HCT116 (cell line): ENCODE data around the gene CTBP2. TPM values are rescaled to one million over a fixed set of nuclear protein-coding genes. Genes with fewer than 3 reads are reported as not detected.
"Not testable (repeated sequence)": the region's sequence is repeated elsewhere in the genome, so short reads cannot be mapped to it uniquely, and the experiment has no call there.

ENCODE experiments used
- ATAC-seq: fragments of 200-7000 bp; cut with Tn5 transposase; 2 replicates; pipeline ENCODE4 v1.9.1; 2020; ENCODE audit warnings: mild to moderate bottlenecking, moderate library complexity
- BruUV-seq: library from RNA; stranded (reverse); fragments of 400-500 nt; replicated peaks from 2 replicates; lab custom pipeline; 2021; lab: Mats Ljungman, UMichigan
- CTCF ChIA-PET: fragments of 300-600 bp; sonication (Branson Sonifier 250); formaldehyde crosslinking; loops from one replicate; lab custom pipeline; 2021; ENCODE audit warnings: antibody characterized with exemption; lab: Charles Lee
- POLR2A ChIA-PET: fragments of 300-600, 350-600 bp; sonication (Branson Sonifier 250); formaldehyde crosslinking; loops from one replicate; lab custom pipeline; 2021; ENCODE audit warnings: antibody characterized with exemption; lab: Charles Lee
- RAD21 ChIA-PET, 2 experiments: fragments of 300-600 bp; sonication (Branson Sonifier 250); formaldehyde crosslinking; loops; one replicate each; lab custom pipeline; 2023; ENCODE audit warnings: low total read pairs in 2 of 2; ENCODE audit not compliant: uncharacterized antibody in 2 of 2, unreplicated experiment in 2 of 2, low non-redundant PET in 1 of 2; lab: Charles Lee
- DNase-seq: peaks from one replicate; pipeline ENCODE4 v3.0.0-alpha.2; 2010; ENCODE audit warnings: low read depth, low spot score
- H2AFZ ChIP-seq: fragments of 200-600 bp; shearing (Covaris generic), sonication (generic); 2 replicates; pipeline ENCODE4 v1.6.1; 2017; ENCODE audit warnings: low read depth, mixed run types, mixed read lengths, antibody characterized with exemption, low read length; ENCODE audit not compliant: poor library complexity, severe bottlenecking
- H3K27ac ChIP-seq: 2 replicates; pipeline ENCODE4 v1.5.1; 2012; ENCODE audit warnings: low read depth, low read length
- H3K27me3 ChIP-seq: fragments of 200-600 bp; sonication (generic); 2 replicates; pipeline ENCODE4 v1.6.1; 2016; ENCODE audit warnings: mixed run types, low read length, mixed read lengths; ENCODE audit not compliant: insufficient read depth
- H3K36me3 ChIP-seq, 2 experiments: fragments of 200-500 bp in 1 of 2; fragments of 200-600 bp in 1 of 2; sonication (Bioruptor generic) in 1 of 2; sonication (generic) in 1 of 2; 2 replicates each; pipeline versions ENCODE4 v1.5.1 to v1.6.1; 2014 to 2016; ENCODE audit warnings: low read length in 2 of 2, inconsistent platforms in 1 of 2, mixed read lengths in 1 of 2, mixed run types in 1 of 2; ENCODE audit not compliant: insufficient read depth in 2 of 2, control insufficient read depth in 1 of 2
- H3K4me1 ChIP-seq, 2 experiments: fragments of 200-600 bp in 1 of 2; sonication (generic) in 1 of 2; 2 replicates each; pipeline versions ENCODE4 v1.5.1 to v1.6.1; 2012 to 2017; ENCODE audit warnings: low read length in 2 of 2, inconsistent platforms in 1 of 2, mild to moderate bottlenecking in 1 of 2, mixed read lengths in 1 of 2, mixed run types in 1 of 2, moderate library complexity in 1 of 2; ENCODE audit not compliant: insufficient read depth in 2 of 2, control insufficient read depth in 1 of 2
- H3K4me2 ChIP-seq: fragments of 200-600 bp; sonication (generic); 2 replicates; pipeline ENCODE4 v1.6.1; 2017; ENCODE audit warnings: mixed run types, low read length, mixed read lengths
- H3K4me3 ChIP-seq, 2 experiments: fragments of 200-600 bp in 1 of 2; sonication (generic) in 1 of 2; replicated peaks in 1 of 2; 2 replicates each; pipeline ENCODE4 v1.5.1; 2011 to 2016; ENCODE audit warnings: low read length in 2 of 2, control low read depth in 1 of 2, low read depth in 1 of 2, mild to moderate bottlenecking in 1 of 2, mixed read lengths in 1 of 2, mixed run types in 1 of 2
- H3K79me2 ChIP-seq: fragments of 200-600 bp; sonication (generic); 2 replicates; pipeline ENCODE4 v1.6.1; 2017; ENCODE audit warnings: mild to moderate bottlenecking, mixed run types, low read length, moderate library complexity, mixed read lengths; ENCODE audit not compliant: insufficient read depth
- H3K9ac ChIP-seq: fragments of 200-600 bp; sonication (generic); 2 replicates; pipeline ENCODE4 v1.6.1; 2016; ENCODE audit warnings: low read length, mixed read lengths
- H3K9me2 ChIP-seq: fragments of 200-600 bp; sonication (generic), shearing (Covaris generic); 2 replicates; pipeline ENCODE4 v1.6.1; 2017; ENCODE audit warnings: mixed run types, mild to moderate bottlenecking, moderate library complexity; ENCODE audit not compliant: insufficient read depth
- H3K9me3 ChIP-seq, 2 experiments: fragments of 200-500 bp in 1 of 2; fragments of 200-600 bp in 1 of 2; sonication (Bioruptor generic) in 1 of 2; sonication (generic) in 1 of 2; 2 replicates each; pipeline ENCODE4 v1.6.1; 2014 to 2017; ENCODE audit warnings: low read length in 2 of 2, mixed read lengths in 2 of 2, inconsistent platforms in 1 of 2, low read depth in 1 of 2, mild to moderate bottlenecking in 1 of 2, mixed run types in 1 of 2, moderate library complexity in 1 of 2; ENCODE audit not compliant: control insufficient read depth in 1 of 2, insufficient read depth in 1 of 2
- H4K20me1 ChIP-seq: fragments of 200-600 bp; sonication (generic), shearing (Covaris generic); 2 replicates; pipeline ENCODE4 v1.6.1; 2017; ENCODE audit warnings: mixed run types, mild to moderate bottlenecking, moderate library complexity; ENCODE audit not compliant: insufficient read depth
- ATF3 ChIP-seq: IDR thresholded peaks from 2 replicates; pipeline ENCODE4 v1.6.1; 2012
- CBX3 ChIP-seq: IDR thresholded peaks from 2 replicates; pipeline ENCODE4 v1.6.1; 2012; ENCODE audit warnings: low read depth
- CTCF ChIP-seq, 3 experiments: fragments of 200-600 bp in 1 of 3; sonication (generic) in 1 of 3; IDR thresholded peaks in 2 of 3; conservative IDR thresholded peaks in 1 of 3; 2 replicates each; pipeline ENCODE4 v1.5.1; 2012 to 2017; ENCODE audit warnings: low read depth in 2 of 3, low read length in 2 of 3, antibody characterized with exemption in 1 of 3, borderline replicate concordance in 1 of 3, control low read depth in 1 of 3, mild to moderate bottlenecking in 1 of 3, mixed read lengths in 1 of 3, mixed run types in 1 of 3, moderate library complexity in 1 of 3; ENCODE audit not compliant: insufficient read depth in 1 of 3
- EGR1 ChIP-seq: IDR thresholded peaks from 2 replicates; pipeline ENCODE4 v1.6.1; 2012; ENCODE audit warnings: low read depth
- EZH2 ChIP-seq: fragments of 200-600 bp; sonication (generic); IDR thresholded peaks from 2 replicates; pipeline ENCODE4 v1.6.1; 2017; ENCODE audit warnings: antibody characterized with exemption, mixed run types
- MAX ChIP-seq: IDR thresholded peaks from 2 replicates; pipeline ENCODE4 v1.6.1; 2012
- POLR2A ChIP-seq: IDR thresholded peaks from 2 replicates; pipeline ENCODE4 v1.7.0; 2011; ENCODE audit warnings: borderline replicate concordance; ENCODE audit not compliant: insufficient read depth, insufficient read length; ENCODE audit errors: extremely low read depth
- SIN3A ChIP-seq: IDR thresholded peaks from 2 replicates; pipeline ENCODE4 v1.6.1; 2012; ENCODE audit warnings: low read depth
- TCF7L2 ChIP-seq: IDR thresholded peaks from 2 replicates; pipeline ENCODE4 v1.7.0; 2011; ENCODE audit warnings: borderline replicate concordance, inconsistent platforms; ENCODE audit not compliant: insufficient read depth, insufficient read length; ENCODE audit errors: extremely low read depth
- ZBTB33 ChIP-seq: IDR thresholded peaks from 2 replicates; pipeline ENCODE4 v1.6.1; 2011; ENCODE audit warnings: mild to moderate bottlenecking, low read length, moderate library complexity; ENCODE audit not compliant: insufficient replicate concordance; ENCODE audit errors: extremely low read depth
- intact Hi-C: fragments of 100-400 bp; cut with micrococcal nuclease; formaldehyde crosslinking; loops from 2 replicates; pipeline ENCODE4 v1.10.0; 2022
- total RNA-seq: library from RNA; stranded (reverse); gene quantifications from one replicate; pipeline ENCODE4 v1.2.1, GENCODE V29; 2021; ENCODE audit not compliant: unreplicated experiment

CTBP2 gene
- total RNA-seq, 1 experiment from 2014 or later, result 144 TPM

- H3K9ac ChIP-seq, H2AFZ ChIP-seq, POLR2A ChIA-PET, H3K36me3 ChIP-seq, H3K27me3 ChIP-seq, CTCF ChIA-PET, H3K4me3 ChIP-seq, intact Hi-C loops, ATAC-seq, BruUV-seq, H3K27ac ChIP-seq, H3K79me2 ChIP-seq, H3K4me2 ChIP-seq, RAD21 ChIA-PET, DNase-seq, H4K20me1 ChIP-seq, H3K9me2 ChIP-seq, H3K4me1 ChIP-seq, H3K9me3 ChIP-seq: not testable (repeated sequence)
These were observed 18.7 kb upstream of the CTBP2 start for GRCh38 chr10:125179107-125179506.

GRCh38 chr10:125177641-125178640 lies 17.6 kb upstream of the CTBP2 start:
- ChIA-PET RAD21 (no interaction called here), CTCF (no interaction called here)
- H4K20me1 ChIP-seq, result no peaks in the 10 kb centered on the region
- TF ChIP-seq CTCF (IDR thresholded peaks at IDR 0.05 in 2 of 3, conservative IDR thresholded peaks at IDR 0.05 in 1 of 3; ENCODE audit: borderline replicate concordance in 1 of 3, insufficient read depth in 1 of 3, low read depth in 2 of 3, low read length in 2 of 3) (no peak), POLR2A (no peak), EZH2 (no peak), SIN3A (no peak), TCF7L2 (no peak), EGR1 (no peak), ZBTB33 (no peak), CBX3 (no peak), ATF3 (no peak), MAX (no peak)

More at GRCh38 chr10:125177641-125178640, 17.6 kb upstream of the CTBP2 start:
- no peaks in the 10 kb centered on the region for H3K36me3 ChIP-seq
- no peaks in the 10 kb centered on the region for H3K9me3 ChIP-seq
- no TSS peak for BruUV-seq
- peaks cover 9% of the 10 kb centered on the region; the same call in 1 of the 2 replicates for H3K27me3 ChIP-seq
- intact Hi-C loops, result no loop called here
- H2AFZ ChIP-seq, result no peak overlapping the region
- POLR2A ChIA-PET, result no interaction called here
- DNase-seq, result no peak
- H3K79me2 ChIP-seq, result no peaks in the 10 kb centered on the region
- H3K9ac ChIP-seq, result no peak overlapping the region
- H3K4me2 ChIP-seq, result no peak overlapping the region
- H3K4me3 ChIP-seq, result no peak overlapping the region
- no peaks in the 10 kb centered on the region for H3K9me2 ChIP-seq
- no peak overlapping the region for H3K27ac ChIP-seq
- no peaks in the 10 kb centered on the region for H3K4me1 ChIP-seq
- no peak for ATAC-seq
